ENCODE results near the gene TELO2.

DNA sequence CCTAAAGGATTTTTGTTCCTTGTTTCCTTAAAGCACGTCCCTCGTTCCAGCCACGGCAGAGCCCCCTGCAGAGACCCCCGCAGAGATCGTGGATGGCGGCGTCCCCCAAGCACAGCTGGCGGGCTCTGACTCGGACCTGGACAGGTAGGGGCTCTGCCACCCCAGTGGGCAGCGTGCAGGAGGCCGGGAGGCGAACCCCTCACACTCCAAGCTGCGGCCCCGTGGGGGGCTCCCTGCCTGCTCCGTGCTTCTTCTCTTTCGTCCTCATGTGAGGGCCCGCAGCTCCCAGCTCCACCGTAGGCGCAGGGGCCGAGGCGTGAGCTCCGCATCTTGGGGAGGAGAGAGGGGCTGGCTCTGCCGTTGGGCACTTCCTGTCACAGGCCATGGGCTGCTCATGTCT lies 8.5 kb downstream of the TELO2 start:
- TF ChIP-seq, protein P1, sequence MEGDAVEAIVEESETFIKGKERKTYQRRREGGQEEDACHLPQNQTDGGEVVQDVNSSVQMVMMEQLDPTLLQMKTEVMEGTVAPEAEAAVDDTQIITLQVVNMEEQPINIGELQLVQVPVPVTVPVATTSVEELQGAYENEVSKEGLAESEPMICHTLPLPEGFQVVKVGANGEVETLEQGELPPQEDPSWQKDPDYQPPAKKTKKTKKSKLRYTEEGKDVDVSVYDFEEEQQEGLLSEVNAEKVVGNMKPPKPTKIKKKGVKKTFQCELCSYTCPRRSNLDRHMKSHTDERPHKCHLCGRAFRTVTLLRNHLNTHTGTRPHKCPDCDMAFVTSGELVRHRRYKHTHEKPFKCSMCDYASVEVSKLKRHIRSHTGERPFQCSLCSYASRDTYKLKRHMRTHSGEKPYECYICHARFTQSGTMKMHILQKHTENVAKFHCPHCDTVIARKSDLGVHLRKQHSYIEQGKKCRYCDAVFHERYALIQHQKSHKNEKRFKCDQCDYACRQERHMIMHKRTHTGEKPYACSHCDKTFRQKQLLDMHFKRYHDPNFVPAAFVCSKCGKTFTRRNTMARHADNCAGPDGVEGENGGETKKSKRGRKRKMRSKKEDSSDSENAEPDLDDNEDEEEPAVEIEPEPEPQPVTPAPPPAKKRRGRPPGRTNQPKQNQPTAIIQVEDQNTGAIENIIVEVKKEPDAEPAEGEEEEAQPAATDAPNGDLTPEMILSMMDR (IDR thresholded peaks at IDR 0.05; ENCODE audit: low read depth, low read length): no peak
- no peak for TF ChIP-seq EZH2phosphoT487 (IDR thresholded peaks at IDR 0.05; ENCODE audit: low read depth)
